Nucleus accumbens (tissue), 56 donors: Measurements from ENCODE around the gene EMB.
"Not testable (repeated sequence)": the region's sequence is repeated elsewhere in the genome, so short reads cannot be mapped to it uniquely, and the experiment has no call there.

Experiments
- DNase-seq, 56 donors: peaks; one replicate each; lab custom pipeline; 2025; lab: John Stamatoyannopoulos, UW

The EMB gene, protein sequence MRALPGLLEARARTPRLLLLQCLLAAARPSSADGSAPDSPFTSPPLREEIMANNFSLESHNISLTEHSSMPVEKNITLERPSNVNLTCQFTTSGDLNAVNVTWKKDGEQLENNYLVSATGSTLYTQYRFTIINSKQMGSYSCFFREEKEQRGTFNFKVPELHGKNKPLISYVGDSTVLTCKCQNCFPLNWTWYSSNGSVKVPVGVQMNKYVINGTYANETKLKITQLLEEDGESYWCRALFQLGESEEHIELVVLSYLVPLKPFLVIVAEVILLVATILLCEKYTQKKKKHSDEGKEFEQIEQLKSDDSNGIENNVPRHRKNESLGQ

DNA sequence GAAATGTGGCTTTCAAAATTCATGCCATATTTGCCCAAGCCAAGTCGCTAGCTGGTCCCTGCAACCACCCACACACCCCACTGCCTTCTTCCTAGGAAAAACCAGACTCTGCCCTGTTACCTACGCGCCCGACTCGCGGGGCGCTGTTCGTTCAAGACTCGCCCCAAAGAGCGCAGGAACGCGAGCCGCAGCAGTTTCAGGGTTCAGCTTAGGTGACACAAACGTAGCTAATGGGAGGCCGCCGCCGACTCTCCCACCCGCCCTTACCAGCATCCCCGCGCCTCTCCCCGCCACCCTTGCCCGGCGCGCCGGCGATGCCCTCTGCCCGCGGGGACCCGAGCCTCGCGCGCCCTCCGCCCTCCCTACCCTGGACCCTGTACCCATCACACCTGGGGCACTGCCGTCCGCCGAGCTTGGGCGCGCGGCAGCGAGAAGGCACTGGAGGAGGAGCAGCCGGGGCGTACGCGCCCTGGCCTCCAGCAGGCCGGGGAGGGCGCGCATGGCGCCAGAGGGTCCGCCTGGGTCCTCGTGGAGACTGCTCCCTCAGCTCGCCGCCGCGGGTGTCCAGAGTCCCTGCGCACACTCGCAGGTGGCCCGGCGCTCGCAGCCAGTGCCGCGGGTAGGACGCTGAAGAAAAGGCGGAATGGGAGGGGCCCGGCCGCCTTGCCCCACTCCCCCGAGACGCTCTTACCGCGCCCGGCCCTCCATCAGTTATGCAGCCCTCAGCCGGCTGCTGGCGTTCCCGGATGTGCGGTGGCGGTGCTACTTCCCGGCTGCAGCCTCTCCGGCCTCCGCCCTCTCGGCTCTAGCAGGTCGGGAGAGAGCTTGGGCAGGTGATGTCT is at the start of gene EMB:
TSS of gene EMB (minus strand) at position 638 of the 842 bp plus-strand sequence. CDS start at position 501, 137 bp downstream.
- DNase-seq: peak in 35 of 56 donors; percentile 1 to 51 (median 15)

DNA sequence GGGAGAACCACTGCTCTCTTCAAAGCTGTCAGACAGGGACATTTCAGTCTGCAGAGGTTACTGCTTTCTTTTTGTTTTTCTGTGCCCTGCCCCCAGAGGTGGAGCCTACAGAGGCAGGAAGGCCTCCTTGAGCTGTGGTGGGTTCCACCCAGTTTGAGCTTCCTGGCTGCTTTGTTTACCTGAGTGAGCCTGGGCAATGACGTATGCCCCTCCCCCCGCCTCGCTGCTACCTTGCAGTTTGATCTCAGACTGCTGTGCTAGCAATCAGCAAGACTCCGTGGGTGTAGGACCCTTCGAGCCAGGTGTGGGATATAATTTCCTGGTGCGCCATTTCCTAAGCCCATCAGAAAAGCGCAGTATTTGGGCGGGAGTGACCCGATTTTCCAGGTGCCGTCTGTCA is 48.4 kb upstream of the EMB start:
- DNase-seq: not testable (repeated sequence)

DNA sequence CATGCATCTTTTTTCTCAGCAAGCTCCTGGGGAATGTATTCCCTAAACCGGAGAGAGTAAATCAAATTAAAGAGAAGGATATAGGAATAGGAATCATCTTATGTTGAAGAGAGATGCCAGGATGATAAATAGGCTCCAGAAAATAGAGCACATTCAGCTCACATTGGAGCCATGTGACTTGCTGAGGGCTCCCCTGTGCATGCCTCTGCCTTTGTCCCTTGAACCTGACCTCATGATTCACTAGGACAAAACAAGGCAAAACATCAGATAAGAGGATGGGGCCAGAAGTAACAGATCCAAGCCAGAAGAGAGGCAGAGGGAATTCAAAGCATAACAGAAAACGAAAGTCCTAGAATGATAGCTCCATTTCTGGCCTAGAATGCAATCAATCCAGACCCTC is 37.7 kb upstream of the EMB start:
- not testable (repeated sequence) for DNase-seq

DNA sequence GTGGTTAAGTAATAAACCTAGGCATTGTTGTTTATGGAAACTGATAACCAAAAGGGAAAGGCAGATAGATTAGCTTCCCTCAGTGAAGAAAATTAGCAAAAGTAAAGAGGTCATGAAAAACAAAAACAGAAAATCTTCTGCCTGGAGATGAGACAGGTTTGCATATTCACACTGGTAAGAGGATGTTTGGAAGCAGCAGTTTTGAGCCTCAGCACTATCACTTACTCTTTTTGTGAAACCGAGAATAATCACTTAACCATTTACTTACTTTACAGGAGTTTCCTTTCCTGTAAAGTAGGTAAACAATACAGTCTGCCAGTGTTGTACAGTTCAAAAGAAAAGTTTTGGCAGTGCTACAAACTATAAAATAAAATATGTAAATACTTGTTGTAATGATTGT is 35.5 kb upstream of the EMB start:
- no peak for DNase-seq

DNA sequence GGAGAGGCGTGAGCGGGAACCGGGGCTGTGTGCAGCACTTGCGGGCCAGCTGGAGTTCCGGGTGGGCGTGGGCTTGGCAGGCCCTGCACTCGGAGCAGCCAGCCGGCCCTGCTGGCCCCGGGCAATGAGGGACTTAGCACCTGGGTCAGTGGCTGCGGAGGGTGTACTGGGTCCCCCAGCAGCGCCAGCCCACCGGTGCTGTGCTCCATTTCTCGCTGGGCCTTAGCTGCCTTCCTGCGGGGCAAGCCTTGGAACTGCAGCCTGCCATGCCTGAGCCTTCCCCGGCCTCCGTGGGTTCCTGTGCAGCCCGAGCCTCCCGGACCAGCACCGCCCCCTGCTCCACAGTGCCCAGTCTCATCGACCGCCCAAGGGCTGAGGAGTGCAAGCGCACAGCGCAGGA is 23.9 kb upstream of the EMB start:
- not testable (repeated sequence) for DNase-seq

DNA sequence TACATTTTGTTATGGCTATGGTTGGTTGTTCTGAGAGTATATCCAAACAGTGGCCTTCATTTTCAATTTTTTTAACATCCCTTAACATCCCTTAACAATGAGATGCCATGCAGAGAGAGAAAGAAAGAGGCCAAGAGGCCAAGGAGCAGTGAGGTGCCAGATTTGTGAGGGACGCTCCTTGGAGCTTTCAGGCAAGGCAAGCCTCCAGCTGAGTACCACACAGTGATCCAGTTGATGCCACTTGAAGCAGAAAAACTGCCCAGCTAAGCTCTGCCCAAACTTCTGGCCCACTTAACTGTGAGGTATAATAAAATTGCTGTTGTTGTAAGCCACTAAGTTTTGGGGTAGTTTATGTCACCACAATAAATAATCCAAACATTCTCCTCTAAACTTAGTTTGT is 22.6 kb upstream of the EMB start:
- DNase-seq: no peak

DNA sequence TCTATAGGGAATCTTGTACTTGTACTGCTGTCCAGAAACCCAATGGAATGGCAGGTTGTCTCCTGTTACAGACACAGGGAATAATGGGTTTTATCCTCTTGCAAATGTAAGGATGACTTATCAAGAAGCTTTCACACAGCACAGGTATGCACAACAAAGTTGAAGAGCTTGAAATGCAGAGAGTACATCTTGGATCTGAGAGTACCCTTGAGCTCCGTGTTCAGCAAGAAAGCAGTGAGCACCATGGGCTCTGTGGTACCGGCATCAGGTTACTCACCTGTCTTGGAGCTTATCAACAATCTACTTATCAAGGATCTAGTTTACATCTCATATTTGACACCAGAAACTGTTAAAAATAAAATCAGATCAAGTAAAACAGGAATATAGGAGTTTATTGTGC is 22.0 kb upstream of the EMB start:
- DNase-seq: no peak

DNA sequence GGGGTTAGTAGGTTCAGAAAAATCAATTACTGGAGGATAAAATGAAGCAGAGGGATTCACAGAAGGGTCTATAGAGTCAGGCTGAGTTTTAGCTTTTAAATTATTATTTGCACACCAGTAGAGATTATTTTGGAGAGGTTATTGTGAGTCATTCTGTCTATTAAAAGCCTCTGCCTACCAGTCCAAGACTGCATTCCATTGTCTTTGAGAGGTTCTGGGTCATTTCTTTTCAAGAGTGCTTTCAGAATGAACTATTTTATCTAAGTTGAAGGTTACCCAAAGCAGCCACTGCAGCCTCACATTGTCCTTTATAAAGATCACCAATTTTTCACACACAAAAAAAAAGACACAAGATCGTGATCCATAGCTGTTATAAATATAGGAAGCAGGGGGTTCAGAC is 21.5 kb upstream of the EMB start:
- not testable (repeated sequence) for DNase-seq

DNA sequence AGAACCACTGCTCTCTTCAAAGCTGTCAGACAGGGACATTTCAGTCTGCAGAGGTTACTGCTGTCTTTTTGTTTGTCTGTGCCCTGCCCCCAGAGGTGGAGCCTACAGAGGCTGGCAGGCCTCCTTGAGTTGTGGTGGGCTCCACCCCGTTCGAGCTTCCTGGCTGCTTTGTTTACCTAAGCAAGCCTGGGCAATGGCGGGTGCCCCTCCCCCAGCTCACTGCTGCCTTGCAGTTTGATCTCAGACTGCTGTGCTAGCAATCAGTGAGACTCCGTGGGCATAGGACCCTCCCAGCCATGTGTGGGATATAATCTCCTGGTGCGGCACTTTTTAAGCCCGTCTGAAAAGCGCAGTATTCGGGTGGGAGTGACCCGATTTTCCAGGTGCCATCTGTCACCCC is 17.3 kb upstream of the EMB start:
- DNase-seq: not testable (repeated sequence)

DNA sequence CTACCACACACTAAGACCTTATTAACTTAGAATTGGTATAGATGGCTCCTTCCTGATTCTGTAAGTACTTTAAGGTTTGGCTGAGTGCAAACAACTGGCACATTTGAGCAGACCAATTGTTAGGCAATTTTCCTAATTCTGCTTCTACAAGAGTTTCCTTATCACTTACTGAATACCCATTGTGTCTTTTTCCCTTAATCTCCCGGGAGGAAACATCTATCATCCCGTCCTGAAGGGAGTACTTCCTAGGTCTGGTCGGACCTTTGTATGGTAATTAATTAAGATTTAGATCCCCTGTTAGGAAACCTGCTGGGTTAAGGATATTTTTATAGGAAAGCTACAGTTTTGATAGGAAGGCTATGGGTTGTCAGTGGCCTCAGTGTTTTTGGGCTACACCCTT is 8.2 kb upstream of the EMB start:
- not testable (repeated sequence) for DNase-seq

DNA sequence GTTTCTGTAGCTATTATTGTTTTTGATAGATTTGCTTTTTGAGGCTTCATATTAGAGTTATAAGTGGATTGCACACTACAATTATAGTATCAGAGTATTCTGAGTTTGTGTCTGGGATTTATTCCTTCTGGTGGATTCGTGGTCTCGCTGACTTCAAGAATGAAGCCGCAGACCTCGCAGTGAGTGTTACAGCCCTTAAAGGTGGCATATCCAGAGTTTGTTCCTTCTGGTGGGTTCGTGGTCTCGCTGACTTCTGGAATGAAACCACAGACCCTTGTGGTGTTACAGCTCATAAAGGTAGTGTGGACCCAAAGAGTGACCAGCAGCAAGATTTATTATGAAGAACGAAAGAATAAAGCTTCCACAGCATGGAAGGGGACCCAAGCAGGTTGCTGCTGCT is 6.9 kb upstream of the EMB start:
- DNase-seq: no peak

DNA sequence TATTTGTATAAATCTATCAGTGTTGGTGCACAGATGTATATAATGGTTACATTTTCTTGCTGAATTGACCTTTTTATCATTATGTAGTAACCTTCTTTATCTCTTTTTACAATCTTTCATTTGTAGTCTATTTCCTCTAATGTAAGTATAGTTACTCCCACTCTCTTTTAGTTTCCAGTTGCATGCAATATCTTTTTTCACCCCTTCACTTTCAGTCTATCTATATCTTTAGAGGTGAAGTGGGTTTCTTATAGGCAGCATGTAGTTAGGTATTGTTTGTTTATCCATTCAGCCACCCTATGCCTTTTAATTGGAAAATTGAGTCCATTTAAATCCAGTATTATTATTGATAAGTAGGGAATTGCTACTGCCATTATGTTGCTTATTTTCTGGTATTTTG is 6.1 kb upstream of the EMB start:
- no peak for DNase-seq

DNA sequence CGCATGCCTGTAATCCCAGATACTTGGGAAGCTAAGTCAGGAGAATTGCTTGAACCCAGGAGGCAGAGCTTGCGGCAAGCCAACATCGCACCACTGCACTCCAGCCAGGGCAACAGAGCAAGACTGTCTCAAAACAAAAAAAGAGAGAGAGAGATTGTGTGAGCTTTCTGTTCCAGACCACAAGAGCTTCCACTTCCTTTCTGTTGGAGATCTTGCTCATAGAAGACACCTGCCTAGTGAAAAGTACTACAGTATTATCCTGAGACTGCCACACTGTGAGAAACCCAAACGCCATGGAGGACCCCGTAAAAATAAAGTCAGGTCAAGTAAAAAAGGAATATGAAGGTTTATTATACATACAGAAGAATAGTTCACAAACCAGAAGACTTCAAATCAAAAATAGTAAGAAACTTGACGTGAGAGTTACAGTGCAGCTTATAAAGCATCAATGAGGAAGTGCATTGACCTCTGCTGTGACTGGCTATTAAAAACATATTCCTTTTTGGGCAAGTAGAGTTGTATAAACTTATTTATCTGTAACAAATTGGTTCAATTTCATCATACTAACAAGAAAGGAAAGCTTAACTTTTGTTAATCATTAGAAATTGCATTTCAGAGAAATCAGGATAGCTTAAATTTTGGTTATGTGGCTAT is 4.3 kb upstream of the EMB start:
- DNase-seq: no peak

DNA sequence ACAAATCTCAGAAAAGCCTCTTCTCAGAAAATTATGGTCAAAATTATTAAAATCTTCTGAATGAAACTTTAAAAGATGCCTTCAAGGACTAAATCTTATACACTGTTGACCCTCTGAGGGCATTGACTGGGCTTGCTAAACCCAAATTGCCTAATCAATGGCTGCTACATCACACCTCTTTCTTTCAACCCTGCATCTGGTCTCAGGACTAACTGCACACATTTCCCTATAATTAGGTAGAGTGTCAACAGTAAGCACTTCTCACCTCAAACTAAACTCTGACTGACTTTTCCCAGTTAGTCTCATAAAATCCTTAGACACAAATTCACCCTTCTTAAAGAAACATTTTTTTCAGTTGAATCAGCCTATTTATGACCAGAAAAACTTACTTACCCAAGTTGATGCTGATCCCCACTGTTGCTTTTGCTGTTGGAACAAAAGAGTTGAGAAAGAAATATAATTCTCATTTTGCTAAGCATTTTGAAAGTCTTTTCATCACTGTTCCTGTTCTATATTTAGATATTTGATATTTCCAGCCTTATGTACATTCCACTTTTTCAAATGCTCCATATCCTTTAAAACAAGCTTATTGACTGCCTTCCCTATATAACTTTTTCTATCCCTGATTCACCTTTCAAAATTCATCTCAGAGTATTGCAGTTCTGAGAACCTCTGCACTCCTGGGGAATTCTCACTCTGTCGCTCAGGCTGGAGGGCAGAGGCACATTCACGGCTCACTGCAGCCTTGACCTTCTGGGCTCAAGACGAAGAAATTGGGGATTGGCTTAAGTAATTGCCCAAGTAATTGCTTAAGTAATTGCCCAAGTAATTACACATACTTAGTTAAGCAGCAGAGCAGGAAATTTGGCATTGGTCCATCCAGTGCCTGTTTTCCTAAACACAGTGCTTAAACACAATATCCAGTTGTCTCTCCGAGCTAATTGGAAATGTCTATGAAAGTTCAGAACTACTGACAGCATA is 1.8 kb upstream of the EMB start:
- DNase-seq: not testable (repeated sequence)

DNA sequence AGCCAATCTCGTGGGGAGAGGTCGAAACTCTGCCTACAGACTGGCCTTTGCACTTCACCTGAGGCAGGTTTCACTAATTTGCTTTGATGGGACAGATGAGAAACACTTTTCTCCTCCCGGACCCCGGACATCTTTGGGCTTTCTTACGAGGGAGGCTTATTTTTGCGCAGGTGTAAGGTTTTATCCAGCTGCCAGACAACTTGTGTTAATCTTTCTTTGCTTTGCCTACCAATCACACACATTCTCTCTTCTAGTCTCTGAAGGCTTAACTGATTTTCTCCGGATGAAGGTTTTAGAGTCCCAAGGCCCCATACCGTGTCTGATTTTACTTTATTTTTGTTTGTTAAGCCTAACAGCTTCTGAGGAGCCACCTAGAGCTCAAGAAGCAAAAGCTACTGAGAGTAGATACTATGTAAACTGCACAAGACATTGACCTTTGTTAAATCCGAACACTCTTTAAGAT is 436 bp upstream of the EMB start:
- DNase-seq: peak in 1 of 56 donors; percentile 15

DNA sequence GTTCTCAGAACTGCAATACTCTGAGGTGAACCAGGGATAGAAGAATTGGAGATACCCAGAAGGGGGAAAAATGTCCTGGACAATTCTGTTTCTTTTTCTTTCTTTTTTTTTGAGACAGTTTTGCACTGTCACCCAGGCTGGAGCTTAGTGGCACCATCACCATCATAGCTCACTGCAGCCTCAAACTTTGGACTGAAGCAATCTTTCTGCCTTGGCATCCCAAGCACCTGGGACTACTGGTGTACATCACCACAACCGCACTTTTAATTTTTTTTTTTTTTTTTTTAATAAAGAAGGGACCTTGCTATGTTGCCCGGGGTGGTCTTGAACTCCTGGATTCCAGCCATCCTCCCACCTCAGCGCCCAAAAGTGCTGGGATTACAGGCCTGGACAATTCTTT is 1.9 kb downstream of the EMB start:
- no peak for DNase-seq

DNA sequence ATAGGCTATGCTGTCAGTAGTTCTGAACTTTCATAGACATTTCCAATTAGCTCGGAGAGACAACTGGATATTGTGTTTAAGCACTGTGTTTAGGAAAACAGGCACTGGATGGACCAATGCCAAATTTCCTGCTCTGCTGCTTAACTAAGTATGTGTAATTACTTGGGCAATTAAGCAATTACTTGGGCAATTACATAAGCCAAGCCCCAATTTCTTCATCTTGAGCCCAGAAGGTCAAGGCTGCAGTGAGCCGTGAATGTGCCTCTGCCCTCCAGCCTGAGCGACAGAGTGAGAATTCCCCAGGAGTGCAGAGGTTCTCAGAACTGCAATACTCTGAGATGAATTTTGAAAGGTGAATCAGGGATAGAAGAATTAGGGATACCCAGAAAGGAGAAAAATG is 3.0 kb downstream of the EMB start:
- DNase-seq: not testable (repeated sequence)

DNA sequence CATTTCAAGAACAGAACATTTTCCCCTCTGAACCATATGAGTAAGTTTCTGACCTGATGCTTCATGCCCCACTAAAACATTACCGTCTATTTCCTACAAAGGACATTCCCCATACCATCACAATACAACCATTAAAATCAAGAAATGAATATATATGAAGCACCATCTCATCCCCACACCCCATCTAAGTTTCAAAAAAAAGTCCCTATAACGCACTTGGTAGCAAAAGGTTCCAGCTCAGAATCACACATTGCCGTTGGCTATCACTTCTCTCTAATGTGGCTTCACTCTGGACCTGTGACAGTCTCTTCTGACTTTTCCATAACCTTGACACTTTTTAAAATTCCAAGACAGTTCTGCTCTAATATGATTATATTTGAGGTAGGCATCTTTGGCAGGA is 5.9 kb downstream of the EMB start:
- no peak for DNase-seq

DNA sequence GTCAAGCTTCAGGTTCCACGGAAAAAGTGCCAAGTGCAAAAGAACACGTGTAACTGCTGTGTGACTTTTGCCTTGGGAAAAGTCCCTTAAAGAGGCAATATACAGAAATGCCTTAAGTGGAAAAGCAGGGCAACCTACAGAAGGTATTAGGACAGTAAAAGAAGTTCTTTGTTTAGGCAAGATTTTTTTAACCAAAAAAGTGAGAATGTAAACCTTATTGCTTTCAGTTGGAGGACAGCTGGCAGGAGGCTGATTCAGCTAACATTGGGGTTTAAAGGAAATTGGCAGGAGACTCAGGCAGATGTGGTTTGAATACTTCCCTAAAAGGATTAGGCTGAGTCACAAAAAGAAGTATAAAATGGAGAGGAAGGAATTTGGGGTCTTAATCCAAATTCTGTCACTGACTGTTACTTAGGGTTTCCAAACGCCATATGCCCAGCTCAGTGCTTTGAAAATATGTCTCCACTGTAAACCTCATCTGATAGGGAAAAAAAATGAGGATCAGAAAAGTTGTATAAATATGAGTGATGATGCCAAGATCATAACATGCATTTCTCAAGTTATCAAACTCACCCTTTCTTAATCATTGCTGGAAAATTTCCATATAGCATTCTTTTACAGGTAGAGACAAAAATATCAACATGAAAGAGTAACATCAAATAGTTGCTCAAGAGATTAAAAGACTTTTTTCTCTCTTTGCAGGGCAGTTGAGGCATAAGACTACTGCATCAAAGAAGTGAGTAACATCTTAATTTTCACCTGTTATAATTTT is 9.8 kb downstream of the EMB start:
- DNase-seq: not testable (repeated sequence)
